Measurements from ENCODE around the gene FAM229B.
"Not testable (repeated sequence)": the region's sequence is repeated elsewhere in the genome, so short reads cannot be mapped to it uniquely, and the experiment has no call there.

Gene FAM229B

DNA sequence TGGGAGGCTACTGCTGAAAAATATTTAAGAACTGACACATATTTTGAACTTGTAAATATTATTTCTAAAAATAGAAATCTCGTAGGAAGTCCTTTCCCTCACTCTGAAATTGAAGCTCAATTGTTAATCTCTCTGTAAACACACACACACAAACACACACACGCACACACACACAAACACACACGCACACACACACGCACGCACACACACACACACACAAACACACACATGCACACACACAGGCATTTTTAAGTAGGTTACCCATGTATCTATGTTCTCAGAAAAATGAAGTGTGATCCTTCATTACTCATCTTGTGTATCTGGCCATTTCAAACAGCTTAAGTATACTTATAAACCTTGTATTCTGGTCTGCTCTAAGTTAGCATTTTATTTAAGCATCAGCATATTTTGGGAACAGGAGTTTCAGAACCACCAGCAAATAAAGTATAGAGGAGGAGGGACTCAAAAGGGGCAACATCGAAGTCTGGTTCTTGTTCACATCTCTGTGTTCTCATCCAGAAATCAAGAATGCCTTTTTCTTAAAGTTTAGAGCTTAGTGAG, 21.9 kb upstream of the FAM229B start:
- no peak for DNase-seq

DNA sequence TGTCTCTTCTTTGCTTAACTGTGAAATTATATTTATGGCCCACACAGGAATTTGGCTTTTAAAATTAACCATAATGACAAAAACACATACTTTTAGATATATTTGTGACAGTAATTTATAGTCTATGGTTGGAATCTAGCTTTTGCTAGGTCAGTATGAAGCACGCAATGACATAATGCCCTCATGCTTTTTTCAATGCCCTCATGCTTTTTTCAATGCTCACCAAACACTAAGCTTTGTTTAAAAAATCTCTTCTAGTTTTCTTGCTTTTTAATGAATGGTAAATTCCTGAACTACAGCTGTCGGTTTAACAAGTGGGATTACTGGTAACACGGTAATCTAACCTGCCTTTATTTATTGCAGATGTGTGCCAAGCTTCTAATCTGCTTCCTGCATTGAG, 20.8 kb upstream of the FAM229B start:
- DNase-seq, result no peak

DNA sequence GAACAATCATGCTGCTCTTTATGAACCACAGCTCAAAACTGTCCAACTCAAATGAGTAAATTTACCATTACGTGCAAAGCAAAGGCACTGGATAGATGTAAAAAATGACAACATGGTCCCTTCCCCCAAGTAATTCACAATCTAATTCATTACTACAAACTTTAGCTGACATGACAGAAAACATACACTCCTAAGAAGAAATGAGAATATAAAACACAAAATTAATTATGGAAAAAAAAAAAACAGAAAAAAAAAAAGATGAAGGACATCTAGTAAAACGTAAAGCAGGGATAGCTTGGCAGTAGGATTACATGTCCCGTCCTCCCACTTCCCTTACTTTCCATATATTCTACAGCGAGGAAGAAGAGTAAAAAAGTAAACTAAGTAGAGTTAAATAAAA, 5.8 kb upstream of the FAM229B start:
- DNase-seq, result no peak

DNA sequence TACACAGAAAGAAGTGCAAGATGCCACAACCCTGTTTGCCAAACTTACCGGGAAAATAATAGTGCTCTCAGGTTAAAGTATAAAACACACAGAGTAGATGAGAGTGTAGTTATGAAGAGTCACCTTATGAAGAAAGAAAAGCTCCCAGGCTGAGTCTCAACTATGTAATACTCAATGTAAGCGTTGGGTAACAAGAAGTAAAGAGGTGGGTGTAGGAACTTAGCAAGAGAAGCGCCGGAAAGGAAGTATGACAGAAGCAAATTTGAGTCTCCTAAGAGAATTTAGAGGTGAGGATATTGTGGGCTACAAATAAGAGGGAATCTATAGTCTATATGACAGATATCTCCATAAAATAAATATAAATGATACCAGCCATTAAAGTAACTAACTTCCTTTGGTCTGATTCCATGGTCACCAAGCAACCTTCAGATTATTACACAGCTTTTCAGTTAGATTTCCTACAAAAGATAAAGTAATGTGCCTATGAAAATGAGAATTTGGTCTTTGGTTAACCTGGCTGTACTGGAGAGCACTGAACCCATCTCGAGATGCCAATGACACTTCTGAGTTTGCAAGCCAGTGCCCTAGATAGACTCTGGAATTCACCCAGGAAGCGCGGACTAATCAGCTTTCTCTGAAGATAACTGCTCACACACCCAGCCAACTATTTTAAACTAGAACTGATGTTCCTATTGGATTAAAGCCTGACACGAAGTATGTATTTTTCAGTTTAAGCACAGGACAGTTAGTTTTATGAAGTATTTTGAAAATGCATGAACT, 1.9 kb upstream of the FAM229B start:
- DNase-seq, result no peak

DNA sequence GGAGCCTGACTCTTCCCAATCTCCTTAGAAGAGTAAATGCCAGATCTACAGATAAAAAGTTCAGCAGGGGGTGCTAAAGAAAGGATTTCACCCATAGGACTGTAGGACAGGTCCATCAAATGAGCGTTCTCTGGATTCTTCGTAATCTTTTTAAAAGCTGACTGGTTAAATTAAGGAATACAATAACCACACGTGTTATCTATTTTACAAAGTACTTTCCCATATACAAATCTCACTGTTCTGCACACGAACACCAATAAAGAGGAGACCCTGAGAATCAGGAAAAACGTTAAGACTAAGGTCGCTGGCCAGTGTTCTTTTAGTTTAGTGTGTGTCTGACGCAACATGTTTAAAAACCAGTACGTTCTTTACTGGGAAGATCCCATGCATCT, 651 bp upstream of the FAM229B start:
- DNase-seq, result no peak

DNA sequence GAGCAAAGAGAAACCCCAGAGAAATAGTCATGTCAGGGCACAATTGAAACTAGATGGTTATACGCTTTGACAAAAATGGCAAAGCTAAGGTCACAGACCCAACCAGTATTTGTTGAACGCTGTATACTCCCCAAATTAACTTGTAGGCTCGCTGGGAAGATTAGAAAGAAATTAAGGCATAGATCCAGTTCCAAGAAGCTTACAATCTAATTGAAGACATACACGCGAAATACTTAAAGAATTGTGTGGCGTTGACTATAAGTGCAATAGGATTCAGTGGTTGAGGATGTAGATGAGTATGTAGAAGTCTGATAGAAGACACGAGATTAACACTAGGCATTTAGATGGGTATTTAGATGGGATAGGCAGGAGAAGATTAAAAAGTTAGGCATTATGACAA, 525 bp downstream of the FAM229B start:
- no peak for DNase-seq

DNA sequence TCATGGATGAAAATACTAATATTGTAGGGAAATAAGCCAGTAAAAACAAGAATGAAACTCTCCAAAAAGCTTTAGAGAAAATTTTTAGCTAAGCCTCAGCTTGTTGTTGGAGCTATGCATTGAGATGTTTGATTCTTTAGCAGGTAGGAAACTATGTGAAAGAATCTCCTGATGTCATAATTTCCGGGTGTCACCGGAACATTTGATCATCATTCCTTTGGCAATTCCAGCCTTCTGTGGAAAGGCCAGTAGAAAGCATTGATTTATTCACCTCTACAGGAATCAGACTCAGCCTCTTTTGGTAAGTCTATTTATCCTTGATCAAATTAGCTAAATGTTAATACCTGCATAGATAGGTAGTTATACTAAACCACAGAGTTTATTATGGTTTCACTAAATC, 9.5 kb downstream of the FAM229B start:
- DNase-seq, result no peak

DNA sequence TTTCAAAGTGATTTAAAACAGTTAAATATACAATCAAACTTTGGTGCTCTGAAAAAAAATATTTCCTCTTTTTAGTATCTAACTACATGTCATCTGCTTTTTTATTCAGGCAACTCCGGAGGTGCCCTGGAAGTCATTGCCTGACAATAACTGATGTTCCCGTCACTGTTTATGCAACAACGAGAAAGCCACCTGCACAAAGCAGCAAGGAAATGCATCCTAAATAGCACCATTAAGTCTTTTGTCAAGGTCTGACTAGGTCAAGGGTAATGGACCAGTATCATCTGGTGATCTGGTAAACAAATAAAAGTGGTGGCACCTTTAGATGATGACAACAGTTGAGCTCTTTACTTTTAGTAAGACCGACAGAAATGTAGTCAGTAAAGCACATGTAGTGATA, 13.2 kb downstream of the FAM229B start:
- DNase-seq, result no peak

DNA sequence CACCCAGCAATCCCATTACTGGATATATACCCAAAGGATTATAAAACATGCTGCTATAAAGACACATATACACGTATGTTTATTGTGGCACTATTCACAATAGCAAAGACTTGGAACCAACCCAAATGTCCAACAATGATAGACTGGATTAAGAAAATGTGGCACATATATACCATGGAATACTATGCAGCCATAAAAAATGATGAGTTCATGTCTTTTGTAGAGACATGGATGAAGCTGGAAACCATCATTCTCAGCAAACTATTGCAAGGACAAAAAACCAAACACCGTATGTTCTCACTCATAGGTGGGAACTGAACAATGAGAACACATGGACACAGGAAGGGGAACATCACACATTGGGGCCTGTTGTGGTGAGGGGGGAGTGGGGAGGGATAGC, 18.6 kb downstream of the FAM229B start:
- DNase-seq, result not testable (repeated sequence)

DNA sequence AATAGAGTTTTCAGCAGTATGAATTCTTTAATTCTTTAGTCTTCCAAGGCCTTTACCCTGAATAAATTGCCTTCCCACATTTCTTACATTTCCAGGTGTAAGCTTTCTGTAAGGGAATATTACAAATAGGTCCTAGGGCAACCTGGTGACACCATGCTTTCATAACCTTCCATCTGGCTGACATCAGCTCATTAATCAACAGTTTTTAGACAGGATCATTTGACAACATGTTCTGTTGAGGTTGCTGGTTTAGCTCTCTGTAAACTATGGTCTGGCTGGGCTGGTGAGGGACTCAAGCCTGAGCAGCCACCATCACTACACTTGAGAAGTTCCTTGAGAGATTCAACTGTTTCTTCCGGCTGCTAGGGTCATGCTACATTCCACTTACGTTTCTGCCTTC, 19.2 kb downstream of the FAM229B start:
- no peak for DNase-seq

DNA sequence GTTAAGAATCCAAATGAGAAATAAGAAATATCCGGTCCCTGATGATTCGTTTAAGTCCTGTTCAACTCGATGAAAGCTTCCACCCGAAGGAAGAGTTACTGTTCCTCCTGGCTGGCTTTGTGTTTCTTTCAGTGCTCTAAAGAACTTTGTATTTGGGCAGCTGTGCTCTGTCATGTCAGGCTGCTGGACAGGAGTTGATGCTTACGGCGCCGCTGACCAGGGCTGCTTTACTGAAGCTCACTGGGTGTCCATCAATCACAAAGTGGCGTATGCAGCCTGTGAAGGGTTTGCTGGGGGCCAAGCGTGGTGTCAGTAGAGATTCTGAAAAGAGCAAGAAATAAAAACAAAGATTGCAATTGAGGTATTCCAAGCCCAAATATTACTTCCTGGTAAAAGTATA, 21.9 kb downstream of the FAM229B start:
- DNase-seq, result no peak

DNA sequence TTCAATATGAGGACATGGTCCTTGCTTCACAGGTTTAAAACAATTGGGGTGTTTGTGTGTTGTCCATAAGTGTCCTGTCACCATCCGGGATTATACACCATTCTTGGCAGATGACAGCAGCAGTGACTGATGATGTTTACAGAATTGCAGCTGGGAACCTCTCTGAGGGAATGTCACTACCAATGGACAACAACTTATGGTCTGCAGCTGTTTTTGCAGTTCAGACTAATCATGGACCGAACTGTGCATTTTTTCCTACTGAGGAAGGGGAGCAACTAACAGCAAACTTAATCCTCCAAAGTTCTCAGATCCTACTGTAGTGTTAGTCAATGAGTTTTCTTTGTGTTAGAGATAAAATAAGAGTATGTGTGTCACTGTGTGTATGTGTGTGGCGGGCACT, 26.0 kb downstream of the FAM229B start:
- no peak for DNase-seq

DNA sequence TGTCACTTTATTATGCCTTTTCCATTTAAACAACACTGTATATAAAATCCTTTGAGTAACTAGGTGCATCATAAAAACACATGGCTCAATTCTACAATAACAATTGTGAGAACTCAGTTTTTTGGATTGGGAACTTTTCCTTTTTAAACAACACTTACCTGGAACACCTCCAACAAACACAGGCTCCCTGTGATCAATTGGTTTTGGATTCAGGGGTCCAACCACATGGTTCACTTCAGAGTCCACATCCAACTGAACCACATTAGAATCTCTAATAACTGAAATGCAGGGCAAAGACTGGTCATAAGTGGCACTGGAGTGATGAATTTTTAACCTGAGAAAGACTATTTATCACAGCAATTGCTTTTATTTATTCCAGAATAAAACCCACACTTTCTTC, 26.5 kb downstream of the FAM229B start:
- no peak for DNase-seq

DNA sequence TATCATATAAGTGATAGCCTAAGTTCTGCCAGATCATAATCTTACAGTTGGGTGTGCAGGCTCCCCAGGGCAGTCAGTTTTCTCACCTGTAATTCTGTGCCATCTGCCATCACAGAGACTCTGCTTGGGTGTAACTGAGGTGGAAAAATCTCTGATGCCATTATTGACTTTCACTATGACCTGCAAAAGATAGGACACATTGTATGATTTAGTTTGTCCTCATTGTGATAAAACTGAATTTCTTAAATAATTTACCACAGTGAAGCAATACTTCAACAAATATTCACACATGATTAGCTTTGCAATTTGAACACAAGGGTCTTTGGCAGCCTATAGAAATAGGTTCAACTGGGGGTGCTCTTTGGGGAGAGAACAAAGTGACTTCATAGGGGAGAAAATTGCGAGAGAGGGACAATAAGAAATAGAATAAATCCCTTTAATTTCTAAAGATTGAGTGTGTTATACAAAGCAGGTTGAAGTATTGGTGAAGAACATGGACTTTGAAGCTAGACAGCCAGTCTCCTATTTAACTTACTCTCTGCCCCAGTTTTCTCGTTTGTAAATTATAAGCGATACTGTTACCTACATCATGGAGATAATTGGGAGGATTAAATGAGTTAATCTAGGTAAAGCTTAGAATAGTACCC, 27.3 kb downstream of the FAM229B start:
- DNase-seq, result no peak

DNA sequence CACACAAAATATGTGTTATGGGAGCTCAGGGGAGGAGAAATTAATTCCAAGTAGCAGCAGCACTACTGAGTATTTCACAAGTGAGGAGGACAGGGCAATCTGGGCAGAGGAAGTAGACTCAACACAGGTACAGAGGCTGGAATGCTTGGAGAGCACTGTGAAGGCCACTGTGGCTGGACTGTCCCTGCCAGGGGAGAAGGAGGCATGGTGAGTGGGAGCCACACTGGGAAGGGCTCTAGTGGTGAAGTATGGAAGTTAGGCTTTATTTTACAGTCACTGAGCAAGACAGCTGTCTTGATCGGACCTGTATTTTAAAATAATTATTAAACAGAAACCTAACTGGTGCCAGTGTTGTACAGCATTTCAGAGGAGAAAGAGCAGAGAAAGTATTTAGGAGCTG, 28.8 kb downstream of the FAM229B start:
- DNase-seq, result no peak

DNA sequence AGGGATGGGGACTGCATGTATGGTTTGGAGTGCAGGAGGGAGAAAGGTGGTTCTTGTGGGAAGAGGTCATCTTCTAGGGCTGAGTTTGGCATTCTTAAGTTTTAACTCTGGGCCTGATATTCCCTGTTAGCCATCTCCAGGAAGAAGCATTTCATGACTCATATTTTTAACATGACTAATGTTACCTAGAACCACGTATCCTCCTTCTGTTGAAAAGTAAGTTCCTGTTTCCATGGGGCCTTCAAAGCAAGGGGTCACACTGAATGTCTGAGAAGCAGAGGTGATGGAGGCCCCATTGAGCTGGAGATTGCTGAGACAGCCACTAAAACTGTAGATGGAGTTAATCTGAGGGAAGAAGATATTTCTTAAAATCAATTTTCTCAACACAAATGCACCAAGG, 30.2 kb downstream of the FAM229B start:
- DNase-seq, result no peak

DNA sequence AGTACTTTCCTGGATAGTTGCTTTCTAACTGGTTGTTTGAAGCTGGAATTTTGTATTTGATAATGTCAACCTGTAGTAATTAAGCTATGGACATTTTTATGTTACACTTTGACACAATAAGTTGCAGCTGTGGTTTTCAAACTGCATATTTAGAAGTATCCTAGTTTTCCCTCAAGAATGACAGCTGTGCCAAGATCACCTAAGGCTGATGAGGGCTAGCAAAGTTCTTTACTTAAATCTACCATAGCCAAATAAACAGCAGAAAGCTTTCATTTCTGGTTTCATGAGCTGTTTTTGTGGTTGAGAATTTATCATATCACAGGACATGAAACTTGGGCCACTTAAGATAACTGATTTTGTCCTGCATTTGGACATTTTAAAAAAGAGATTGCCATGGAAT, 30.6 kb downstream of the FAM229B start:
- no peak for DNase-seq

DNA sequence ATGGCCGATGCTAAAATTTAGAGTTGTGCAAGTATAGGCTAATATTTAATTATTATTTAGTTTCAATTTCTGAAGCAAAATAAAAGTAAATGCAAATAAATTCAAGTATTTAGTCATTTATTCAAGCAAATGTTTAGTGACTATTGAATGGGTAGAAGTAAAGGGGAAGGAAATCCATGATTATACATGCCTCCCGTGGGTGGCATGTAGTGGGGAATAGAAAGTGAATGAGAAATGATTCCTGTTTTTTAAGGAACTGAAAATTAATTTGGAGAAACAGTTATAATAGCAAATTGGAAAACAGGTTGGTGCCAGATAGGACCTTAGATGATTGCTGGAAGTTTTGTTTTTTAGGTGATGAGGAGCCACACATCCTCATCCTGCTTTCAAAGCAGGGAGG, 35.4 kb downstream of the FAM229B start:
- DNase-seq, result no peak

DNA sequence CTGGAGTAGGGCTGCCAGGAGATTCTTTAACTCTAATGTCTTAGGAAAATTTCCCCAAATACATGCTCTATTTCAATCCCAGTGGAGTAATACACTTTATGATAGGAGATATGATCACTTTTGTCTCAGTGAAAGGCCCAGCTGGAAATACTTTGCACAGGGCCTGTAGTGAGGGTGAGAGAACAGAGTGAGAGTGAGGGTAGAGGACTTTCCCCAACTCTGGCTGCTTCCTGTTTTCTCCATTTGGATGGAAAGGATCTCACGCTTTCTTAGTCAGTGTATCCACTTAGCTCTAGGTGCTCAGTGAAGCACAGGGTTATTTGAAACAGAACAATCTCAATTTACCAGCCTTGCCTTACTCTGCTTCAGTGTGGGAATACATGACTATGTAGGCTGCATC, 36.6 kb downstream of the FAM229B start:
- no peak for DNase-seq

DNA sequence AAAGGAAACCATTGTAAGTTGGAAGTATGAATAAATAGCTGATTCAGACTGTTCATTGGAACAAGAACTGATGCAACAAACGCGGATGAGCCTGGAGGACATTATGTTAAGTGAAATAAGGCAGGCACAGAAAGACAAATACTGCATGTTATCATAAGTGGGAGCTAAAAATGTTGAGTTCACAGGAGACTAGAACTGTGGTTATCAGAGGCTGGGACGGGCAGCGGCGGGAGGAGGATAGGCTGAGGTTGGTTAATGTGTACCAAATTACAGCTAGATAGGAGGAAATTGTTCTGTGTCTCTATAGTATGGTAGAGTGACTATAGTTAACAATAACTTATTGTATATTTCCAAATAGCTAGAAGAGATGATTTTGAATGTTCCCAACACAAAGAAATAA, 40.8 kb downstream of the FAM229B start:
- no peak for DNase-seq

DNA sequence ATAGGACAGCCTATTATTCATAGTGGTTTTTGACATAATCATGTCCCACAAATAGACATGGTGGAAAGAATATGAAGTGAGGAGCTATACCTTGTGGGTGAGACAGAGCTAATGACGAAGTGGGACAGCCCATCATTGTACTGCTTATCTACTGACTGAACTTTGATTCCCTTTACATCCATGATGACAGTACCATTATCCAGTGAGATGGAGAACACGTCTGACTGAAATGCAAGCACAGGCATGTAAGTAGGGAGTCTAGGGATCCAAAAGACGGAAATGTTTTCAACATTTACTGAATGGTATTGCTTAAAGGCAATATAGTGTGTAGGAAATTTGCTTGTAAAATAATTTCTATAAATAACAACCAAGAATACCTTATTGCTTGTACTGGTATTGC, 43.5 kb downstream of the FAM229B start:
- no peak for DNase-seq

DNA sequence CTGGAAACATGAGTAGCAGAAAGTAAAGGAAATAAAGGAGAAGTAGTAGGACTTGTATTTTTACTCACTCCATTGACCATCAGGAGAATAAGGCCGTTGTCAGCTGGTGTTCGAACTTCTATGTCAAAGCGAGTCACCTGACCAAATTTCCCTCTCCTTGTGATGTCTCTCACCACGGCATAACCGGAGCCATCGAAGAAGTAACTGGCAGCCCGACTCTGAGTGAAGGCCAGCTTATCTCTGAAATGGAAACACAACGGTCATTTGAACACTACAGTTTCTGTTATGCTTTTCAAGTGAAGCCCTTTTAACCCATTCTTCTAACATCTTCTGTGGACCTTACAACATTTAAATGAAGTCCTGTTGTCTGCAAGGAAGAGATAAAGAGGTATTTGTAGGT, 51.7 kb downstream of the FAM229B start:
- no peak for DNase-seq

DNA sequence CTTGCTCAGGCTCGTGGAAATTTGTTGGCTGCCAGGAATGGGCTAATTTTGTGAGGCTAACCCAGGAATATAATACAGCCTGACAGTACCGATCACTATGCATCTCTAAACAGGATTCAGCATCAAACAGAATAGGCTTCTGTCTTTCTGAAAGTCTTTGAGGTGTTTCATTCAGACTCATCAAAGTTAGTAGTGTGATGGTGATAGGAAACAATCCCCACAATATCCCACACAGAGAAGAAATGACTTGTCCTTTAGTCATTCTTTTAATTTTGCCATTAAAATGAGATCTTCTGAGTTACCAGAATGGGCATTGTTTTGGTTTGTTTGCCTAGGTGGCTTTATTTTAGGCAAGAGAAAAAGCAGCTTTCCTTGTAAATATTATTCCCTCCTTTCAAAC, 54.3 kb downstream of the FAM229B start:
- no peak for DNase-seq

DNA sequence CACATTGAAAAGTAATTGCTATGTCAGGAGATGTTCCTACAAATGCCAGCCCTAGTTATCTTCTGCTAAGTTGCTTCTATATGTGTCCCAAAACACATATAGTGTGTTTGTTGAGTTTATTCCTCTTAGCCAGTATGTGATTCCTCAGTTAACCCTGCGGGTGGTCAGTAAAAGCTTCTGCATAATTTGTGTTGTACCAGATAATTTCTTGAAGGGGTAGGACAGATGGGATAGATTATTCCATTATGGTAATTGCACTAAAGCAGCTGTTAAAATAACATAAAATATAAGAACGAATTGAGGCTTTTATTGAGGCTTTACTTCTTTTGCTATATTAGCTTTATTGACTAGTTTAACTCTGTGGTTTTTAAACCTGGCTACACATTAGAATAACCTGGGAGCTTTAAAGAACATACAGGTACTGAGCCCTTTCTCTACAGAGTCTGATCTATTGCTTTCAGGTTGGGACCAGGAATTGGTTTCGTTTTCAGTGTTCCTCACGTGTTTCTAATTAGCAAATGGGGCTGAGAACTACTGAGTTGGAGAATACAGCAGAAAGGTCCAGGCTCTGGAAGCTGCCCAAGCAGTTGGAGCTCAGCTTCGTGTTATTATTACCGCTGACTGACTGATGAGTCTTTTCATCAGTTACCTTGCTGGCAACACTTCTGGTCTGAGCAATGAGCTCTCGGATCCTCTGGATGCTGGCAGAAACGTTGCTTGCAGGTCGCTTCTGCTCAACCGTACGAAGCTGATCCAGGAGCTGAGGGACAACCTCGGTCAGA, 56.9 kb downstream of the FAM229B start:
- no peak for DNase-seq
